ENCODE results near the gene CNTROB. TPM values are rescaled to one million over a fixed set of nuclear protein-coding genes. Genes with fewer than 3 reads are reported as not detected.

Gene CNTROB
- 18.2 TPM for total RNA-seq

GRCh38 chr17:7931709-7932482, at the start of gene CNTROB, which contains the start of gene TRAPPC1:
Gene CNTROB, plus strand, starts transcription at chr17:7932206. Its CDS starts 874 bp downstream, at chr17:7933080.
Gene TRAPPC1, minus strand, starts transcription at chr17:7931946. Its CDS starts 117 bp downstream, at chr17:7931829.
- DNase-seq, result peak; percentile 100

- no peak for DNase-seq
These were observed 49.4 kb upstream of the CNTROB start for GRCh38 chr17:7882629-7883028.

- peak; percentile 65 for DNase-seq
These were observed 48.1 kb upstream of the CNTROB start for GRCh38 chr17:7883781-7884386.

GRCh38 chr17:7884581-7885366, 47.2 kb upstream of the CNTROB start:
- DNase-seq, result no peak

GRCh38 chr17:7885367-7886226, 46.4 kb upstream of the CNTROB start:
- DNase-seq, result peak; percentile 72

GRCh38 chr17:7886227-7887037, 45.6 kb upstream of the CNTROB start:
- peak; percentile 61 for DNase-seq

GRCh38 chr17:7887038-7887481, 44.9 kb upstream of the CNTROB start:
- DNase-seq, result no peak

GRCh38 chr17:7887482-7888183, 44.4 kb upstream of the CNTROB start:
- DNase-seq, result peak; percentile 99

- DNase-seq, result peak; percentile 77
These were observed 43.7 kb upstream of the CNTROB start, which contains the start of gene CHD3 for GRCh38 chr17:7888184-7888920. Gene CHD3, plus strand, starts transcription at chr17:7888789. Its CDS starts 212 bp downstream, at chr17:7889001.

GRCh38 chr17:7889166-7889955, 42.6 kb upstream of the CNTROB start:
- DNase-seq, result peak; percentile 99

GRCh38 chr17:7893187-7893880, 38.7 kb upstream of the CNTROB start:
- peak; percentile 89 for DNase-seq

- DNase-seq, result no peak
These were observed 37.8 kb upstream of the CNTROB start for GRCh38 chr17:7894226-7894625.

GRCh38 chr17:7894866-7895265, 37.1 kb upstream of the CNTROB start:
- no peak for DNase-seq

- no peak for DNase-seq
These were observed 34.9 kb upstream of the CNTROB start for GRCh38 chr17:7897090-7897489.

- peak; percentile 66 for DNase-seq
These were observed 34.2 kb upstream of the CNTROB start for GRCh38 chr17:7897773-7898172.

GRCh38 chr17:7903154-7904103, 28.6 kb upstream of the CNTROB start:
- peak; percentile 43 for DNase-seq

- DNase-seq, result no peak
These were observed 22.9 kb upstream of the CNTROB start for GRCh38 chr17:7909089-7909488.
